Right ventricle myocardium inferior (tissue), 1 donor: Measurements from ENCODE around the gene DLG2. TPM values are rescaled to one million over a fixed set of nuclear protein-coding genes. Genes with fewer than 3 reads are reported as not detected.

Experiments used
- ATAC-seq: fragments of 200-7000 bp; cut with Tn5 transposase; one replicate; pipeline ENCODE4 v1.9.1; 2020; ENCODE audit warnings: mild to moderate bottlenecking, moderate library complexity
- DNase-seq: peaks from one replicate; pipeline ENCODE4 v3.0.0; 2021; ENCODE audit errors: missing footprints
- intact Hi-C: fragments of 100-400 bp; cut with DNase I; formaldehyde crosslinking; loops from one replicate; pipeline ENCODE4 v1.11.0; 2022
- total RNA-seq: library from RNA; stranded (reverse); fragmentation: NEBNext Ultra II Directional; extraction: Animal tissue kit (Norgen Biotek cat#: 25700); gene quantifications from one replicate; pipeline ENCODE4 v1.2.1, GENCODE V29; 2021
- donor health status: DM: no; HTN: yes; CAD: no; lungs with severe emphysema.

The DLG2 gene
- total RNA-seq, 1 donor from 2014 or later: 5.7 TPM

DNA sequence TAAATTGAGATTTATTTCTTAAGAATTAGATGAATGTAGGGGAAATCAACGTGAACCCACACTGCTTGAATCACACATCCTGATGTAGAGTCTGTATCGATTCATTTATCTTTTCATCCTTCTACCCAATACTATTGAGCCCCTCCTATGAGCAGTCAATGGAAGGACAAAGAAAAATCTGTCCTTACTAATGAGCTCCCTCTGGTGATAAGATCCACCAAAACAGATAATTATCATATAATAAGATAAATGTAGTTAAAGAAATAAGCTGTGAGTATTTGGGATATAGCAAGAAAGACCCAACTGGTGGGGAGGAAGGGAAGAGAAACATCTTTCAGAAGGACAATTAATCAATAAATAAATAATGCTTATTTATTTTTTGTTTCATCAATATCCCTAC lies 1955.9 kb downstream of the DLG2 start:
- ATAC-seq (no peak), DNase-seq (no peak)
- intact Hi-C loops: no loop called here

DNA sequence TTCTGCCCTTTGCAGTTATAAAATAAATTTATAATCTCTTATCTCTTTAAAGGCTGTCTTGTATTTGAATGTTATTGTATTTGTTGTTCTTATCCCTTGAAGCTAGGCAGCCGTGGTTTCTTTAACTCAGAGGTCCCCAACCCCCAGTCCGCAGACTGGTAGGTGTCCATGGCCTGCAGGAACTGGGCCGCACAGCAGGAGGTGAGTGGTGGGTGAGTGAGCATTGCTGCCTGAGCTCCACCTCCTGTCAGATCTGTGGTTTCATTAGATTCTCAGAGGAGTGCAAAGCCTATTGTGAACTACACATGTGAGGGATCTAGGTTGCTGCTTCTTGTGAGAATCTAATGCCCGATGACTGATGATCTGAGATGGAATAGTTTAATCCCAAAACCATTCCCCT lies 1961.0 kb downstream of the DLG2 start:
- DNase-seq (no peak), ATAC-seq (no peak)
- intact Hi-C loops: no loop called here

DNA sequence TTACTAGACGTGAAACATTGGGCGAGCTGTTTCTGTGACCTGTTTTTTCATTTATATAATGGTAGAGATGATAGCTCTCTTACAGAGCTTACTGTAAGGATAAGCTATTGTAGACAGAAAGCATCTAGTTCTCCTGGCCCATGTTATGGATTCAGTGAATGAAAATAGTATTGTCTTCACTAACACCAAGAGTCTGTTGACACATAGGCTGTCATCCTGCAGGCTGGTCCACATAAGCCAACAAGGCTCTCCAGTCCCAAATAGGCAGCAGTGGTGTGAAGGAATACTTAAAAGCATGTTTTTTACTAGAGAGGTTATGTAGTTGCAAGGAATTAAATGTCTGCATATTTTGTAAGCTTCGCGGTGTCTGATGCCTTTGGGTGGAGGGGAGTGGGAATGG lies 1963.2 kb downstream of the DLG2 start:
- intact Hi-C loops: no loop called here
- DNase-seq (no peak), ATAC-seq (peak; percentile 85)

DNA sequence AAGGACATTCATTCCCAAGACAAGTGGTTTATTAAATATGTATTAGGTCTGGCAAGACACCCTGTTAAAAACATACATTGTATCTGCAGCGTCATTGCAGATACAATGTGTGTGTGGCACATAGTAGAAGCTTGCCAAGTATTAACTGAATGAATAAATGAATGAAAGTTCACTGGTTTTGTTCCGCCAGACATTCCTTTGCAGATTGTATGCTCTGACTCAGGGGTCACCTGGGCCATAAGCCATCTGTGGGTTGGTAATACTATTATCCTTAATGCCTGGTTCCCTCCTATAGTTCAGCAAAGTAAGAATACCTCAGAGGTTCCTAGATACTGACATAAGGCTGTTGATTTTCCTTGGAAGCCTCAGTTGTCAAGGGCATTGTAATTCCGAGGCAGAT lies 1963.7 kb downstream of the DLG2 start:
- intact Hi-C loops: no loop called here
- no peak for ATAC-seq

DNA sequence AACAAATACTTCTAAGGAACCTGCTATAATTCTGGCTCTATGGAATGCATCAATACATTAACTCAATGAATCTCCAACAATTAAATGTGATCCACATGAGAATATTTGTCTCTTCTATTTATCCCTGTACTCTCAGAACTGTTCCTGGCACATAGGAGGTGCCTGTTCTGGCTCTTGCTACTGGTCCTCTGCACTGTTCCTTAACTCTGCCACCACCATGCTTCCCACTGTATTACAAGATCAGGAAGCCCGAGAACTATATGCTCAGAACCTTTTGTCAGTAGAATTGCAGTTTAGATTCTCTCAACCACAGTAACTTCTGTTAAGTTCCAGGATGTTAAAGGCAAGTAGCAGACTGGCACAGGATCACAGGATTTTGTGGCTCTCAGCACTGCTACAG lies 1964.7 kb downstream of the DLG2 start:
- DNase-seq (no peak), ATAC-seq (no peak)
- intact Hi-C loops: no loop called here

More for the DNA sequence above, 1963.7 kb downstream of the DLG2 start:
- DNase-seq: no peak

DNA sequence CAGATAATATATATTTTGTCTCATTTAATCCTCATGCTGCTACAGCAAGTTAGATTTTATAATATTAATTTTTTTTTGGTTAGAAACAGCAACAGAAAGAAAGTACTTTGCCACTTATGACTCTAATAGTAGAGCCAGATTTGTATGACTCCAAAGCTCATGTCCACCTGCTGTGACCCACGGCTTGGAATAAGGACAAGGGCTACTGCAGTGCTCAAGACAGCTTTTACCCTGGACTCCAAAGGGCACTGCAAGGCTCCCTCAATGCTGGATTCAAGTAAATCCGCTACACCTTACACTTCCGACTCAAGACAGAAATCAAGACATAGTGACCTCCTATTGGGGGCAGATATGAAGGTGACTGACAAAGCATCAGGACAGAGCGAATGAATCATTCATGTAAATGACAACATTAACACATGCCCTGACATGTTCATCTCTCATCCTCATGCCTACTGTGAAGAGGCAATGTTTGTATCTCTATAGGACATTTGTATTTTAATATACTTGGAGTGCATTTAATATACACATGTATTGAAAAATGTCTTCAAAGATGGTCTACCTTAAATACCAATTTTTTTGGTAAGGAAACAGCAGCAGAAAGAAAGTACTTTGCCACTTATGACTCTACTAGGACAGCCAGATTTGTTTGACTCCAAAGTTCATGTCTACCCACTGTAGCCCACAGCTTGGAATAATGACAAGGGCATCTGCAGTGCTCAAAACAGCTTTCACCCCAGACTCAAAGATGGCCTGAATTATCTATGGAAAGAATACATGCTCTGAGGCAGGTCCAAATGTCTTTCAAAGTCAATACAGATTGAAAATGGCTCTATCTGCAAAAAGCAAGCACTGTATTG lies 1965.4 kb downstream of the DLG2 start:
- intact Hi-C loops: no loop called here
- ATAC-seq: no peak
- DNase-seq: no peak

DNA sequence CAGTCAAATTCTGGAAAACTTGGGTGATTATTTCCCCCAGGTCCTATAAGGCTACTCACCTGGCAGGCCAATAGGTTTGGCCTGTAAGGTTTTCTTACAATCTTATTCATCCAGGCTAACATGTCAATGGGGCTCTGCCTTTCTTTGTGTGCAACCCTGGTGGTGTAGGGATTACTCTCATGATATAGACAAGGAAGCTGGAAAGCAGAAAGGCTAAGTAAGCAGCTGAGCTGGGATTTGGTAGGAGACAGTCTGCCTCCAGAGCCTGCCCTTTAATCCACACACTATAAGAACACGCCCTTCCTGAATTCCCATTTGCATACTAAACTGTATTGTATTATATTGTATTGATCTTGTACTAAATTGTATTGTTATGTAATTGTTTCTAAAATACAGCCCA lies 1967.7 kb downstream of the DLG2 start:
- no peak for ATAC-seq
- intact Hi-C loops: no loop called here
- DNase-seq: no peak

DNA sequence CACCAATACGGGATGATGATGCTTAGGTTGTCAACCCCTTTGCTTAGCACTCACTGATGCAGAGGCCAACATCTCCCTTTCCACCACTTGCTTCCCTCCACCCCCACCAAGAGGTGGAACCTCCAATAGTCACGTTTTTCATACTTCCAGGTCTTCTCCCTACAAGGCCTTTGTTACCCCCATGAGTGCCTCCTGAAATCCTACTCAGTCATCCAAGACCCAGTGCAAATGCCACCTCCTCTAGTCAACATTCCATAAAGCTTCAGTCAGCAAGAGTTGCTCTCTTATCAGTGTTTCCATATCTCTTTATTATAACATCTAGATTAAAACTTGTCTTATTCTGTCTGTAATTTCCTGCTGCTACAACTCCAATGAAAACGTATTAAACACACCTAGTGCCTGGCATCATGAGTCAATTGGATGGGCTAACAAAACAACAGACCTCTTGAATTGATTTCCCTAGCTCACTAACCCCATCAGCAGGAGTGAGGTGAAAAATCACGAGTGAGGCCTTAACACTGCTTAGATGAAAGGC lies 1970.3 kb downstream of the DLG2 start:
- intact Hi-C loops: no loop called here
- DNase-seq (no peak), ATAC-seq (no peak)

DNA sequence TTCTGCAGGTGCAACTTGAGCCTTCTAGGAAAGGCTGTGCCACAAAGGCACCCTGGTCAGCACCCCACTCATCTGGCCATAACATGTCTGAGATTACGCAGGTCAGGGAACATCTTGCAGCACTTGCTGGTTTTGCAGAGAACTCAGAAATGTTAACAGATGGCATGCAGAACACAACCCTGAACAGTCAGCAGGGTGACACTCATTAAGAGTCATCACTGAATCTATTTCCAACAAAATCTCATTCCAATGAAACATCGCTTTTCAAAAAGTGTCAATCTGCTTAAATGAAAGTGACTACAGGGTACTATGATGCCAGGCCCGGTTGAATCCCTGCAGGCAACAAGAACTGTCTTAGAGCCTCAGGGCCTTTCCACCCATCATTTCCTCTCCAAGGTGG lies 1971.2 kb downstream of the DLG2 start:
- intact Hi-C loops: no loop called here
- DNase-seq (no peak), ATAC-seq (no peak)

DNA sequence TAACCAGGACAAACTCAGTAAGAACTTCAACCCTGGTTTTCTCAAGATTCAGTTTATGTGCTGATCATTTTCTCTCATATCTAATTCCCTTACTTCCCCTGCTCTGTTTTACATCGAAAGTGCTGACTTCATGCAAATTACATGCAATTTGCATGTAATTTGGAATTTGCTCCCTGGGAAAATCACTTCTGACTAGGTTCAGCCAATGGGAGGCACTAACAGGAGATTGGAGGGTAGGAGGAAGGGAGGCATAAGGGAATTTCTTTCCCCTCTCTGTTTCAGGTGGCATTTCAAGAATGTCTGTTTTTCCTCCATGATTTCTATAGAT lies 1977.7 kb downstream of the DLG2 start:
- no peak for ATAC-seq
- intact Hi-C loops: no loop called here
- no peak for DNase-seq

DNA sequence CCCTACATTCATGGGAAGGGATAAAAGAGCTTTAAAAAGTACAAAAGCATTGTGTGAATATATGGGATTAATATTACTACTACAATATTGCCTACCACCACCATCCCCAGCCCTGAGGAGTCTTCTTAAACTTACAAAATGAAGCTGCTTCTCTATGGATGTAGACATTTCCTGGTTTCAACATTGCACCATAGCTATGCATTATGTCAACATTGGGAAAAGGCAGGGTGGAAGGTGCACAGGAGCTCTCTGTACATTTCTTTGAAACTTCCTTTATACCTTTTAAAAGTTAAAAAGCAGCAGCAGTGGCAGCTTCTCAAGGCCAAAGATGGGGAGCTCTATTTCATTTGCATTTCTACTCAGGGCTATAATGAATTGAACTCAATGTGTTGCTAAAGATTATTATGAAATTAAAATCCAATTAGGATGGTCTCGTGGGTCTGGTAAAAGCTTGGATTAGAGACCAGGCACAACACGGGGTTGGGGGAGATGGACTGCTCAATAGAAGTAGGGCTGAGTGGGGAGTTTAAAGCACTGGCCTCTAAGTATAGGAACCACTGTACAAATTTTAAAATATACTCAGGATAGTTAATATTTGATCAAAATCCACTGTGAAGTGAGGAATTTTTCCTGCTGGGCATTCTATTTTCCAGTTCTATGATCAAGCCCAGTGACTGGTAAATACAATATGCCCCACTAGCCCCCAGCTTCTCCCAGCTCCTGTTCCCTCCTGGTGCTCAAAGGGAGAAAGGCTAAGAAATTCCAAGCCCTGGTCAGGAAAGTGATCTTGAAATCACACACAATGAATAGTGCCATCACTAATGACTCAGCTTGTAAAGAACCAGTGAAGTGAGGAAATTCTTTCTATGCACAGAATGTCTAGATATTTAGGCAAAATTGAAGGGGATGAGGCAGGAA lies 1978.3 kb downstream of the DLG2 start:
- intact Hi-C loops: no loop called here
- no peak for ATAC-seq
- DNase-seq: no peak

DNA sequence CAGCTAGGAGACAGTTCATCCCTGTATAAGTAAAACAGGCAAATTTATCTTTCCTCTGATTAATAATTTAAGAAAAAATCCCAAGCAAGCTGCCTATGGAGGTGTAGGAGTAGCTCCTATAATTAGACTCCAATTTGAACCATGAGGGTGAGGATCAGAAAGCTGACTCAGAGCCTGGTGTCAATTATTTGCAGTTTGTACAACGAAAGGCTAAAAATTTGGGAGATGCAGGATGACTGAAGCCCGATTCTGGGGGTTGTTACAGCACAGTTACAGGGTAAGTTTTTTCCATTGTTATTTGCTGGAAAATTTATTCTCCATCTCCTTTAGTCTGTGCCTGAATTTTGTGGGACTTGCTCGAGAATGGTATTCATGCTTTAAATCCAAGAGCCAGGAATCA lies 1981.6 kb downstream of the DLG2 start:
- ATAC-seq: no peak

DNA sequence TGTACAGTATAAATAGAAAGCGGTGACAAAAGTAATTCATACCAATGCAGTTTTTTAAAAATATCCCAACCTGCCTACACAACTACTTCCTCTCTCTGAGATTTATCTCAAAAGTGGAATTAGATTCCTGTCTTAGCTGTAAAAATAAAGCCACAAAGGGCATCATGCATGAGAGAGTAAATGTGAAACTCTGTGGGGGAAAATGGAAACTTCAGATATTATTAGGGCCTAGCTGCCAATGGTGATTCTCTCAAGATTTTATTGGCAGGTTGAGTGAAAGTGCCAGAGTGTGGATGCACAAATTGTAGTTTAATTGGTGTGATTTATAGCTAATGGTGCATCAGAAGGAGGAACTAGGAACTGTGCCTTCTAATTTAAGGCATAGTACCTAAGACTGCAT lies 1984.0 kb downstream of the DLG2 start:
- ATAC-seq (no peak), DNase-seq (no peak)
- intact Hi-C loops: no loop called here

More for the DNA sequence above, 1981.6 kb downstream of the DLG2 start:
- DNase-seq: no peak
- intact Hi-C loops: no loop called here

DNA sequence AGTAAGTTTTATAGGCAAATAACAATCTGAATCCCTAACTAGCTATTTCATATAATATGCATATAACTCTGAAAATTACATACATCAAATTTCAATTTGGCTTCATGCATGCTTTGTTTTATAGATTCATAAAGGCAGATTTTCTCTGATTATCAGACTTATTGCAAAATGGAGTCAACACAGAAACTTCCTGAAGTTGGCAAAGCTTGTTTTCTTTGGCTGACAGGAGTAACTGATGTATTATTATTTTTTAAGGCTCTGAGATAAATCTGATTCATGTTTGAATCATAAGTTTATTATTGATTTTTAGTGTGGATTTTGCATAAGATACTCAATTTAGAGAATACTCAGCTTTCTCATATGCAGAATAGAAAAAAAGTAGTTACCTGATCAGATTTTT lies 1984.6 kb downstream of the DLG2 start:
- intact Hi-C loops: no loop called here
- DNase-seq (no peak), ATAC-seq (no peak)

DNA sequence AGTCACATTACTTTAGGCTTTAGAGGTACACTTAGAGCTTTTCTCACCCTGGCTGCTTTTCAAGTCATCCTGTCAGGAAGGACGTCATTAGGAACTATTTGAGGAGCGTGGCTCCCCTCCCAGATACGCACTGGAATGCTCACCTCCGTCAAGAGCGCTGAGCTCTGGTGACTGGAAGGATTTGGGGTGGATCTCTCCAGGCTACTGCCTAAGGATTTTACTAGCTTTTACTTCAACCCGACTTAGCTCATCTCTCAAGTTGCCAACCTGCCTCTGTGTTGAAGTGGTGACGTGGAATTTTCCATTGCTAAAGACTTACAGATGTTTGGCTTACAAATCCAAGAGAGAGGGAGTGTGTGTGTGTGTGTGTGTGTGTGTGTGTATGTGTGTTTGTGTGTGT lies 1985.6 kb downstream of the DLG2 start:
- DNase-seq: no peak
- intact Hi-C loops: no loop called here
- peak; percentile 94 for ATAC-seq

DNA sequence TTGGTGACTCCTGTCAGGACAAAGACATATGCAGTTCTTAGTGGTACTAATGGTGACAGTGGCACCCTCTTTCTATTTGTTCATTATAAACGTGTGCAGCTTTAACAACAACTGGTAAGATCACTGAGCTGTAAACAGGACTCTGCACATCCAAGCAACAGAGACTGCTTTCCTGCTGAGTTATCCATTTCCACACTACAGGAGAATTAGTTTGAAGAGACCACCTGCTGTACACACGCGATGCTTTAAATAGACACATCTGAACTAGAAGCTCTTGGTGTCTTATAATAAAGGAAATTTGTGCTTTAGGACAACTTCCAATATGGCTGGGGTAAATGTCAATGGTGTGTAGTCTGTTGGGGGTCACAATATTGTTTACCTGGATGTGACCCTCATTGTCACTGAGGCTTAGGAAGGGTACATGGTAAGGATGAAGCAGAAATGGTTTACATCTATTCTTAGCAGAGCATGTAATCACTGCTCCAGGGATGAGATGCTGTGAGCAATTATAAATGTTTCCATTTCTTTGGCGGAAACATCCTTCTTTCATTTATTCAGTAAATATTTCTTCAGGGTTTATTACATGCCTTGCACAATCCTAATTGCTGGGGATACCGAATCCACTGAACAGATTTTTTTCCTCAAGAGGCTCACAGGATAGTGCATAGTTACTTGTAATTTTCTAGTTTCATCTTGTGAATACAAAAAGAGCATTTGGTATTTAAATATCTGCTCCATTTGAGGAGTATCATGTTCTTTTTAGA lies 1987.0 kb downstream of the DLG2 start:
- intact Hi-C loops: no loop called here
- ATAC-seq (no peak), DNase-seq (no peak)

DNA sequence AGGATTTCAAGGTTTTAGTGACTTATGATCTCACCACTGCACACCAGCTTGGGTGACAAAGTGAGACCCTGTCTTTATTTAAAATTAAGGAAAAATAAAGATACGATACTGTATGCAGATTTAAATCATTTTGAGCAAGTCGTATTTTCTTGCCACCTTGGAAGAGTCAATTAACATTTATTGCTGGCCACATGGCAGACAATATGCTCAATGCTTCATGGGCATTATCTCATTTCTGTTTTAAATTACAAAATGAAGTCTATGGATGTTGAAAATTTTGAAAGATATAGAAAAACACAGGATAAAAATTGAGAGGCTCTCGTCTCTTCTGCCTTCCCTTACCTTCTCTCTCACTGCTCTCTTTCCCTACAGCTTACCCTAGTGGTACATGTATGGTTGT lies 1992.0 kb downstream of the DLG2 start:
- ATAC-seq (no peak), DNase-seq (no peak)
- intact Hi-C loops: no loop called here

DNA sequence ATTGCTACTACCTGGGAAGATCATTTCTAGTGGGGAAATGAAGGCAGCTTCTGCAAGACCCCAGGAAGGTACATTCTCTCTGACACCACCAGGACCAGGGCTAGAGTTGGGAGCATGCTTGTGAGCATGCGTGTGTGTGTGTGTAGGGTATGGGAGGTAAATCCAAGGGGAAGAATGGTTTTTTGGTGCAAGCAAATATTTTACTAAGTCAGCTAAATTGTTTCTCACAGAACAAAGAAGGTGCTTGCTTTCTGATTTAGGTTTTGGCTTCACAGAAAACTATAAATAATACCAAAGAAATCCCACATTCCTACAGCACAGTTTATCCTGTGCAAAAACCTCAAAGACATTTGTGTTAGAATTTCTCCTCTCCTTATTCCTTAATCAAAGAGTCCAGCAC lies 1996.9 kb downstream of the DLG2 start:
- intact Hi-C loops: no loop called here
- ATAC-seq (no peak), DNase-seq (no peak)

DNA sequence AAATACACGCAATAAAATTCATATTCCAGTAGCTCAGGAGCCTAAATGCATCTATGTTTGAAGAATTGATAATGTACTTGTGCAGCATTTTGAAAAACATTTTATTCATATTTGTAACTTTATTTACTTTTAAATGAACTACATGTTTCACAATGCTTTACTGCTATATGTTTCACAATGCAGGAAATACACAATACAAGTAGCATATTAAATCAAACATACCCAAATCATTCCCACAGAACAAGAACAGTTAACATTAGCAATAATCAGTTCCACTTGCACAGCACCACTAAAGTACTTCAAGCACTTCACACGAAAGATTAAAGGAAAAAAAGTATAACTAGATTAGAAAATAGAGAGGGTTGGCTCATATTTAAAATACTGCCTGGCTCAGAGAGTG lies 1997.4 kb downstream of the DLG2 start:
- ATAC-seq: no peak
- intact Hi-C loops: no loop called here

More for the DNA sequence above, 1997.4 kb downstream of the DLG2 start:
- no peak for DNase-seq
